B cell (primary cell): ENCODE measurements around the gene ATG16L1. TPM values are rescaled to one million over a fixed set of nuclear protein-coding genes. Genes with fewer than 3 reads are reported as not detected.

Experiments used
- ATAC-seq: fragments of 200-7000 bp; cut with Tn5 transposase; one replicate; pipeline ENCODE4 v1.10.0; 2021; ENCODE audit warnings: low read depth, mild to moderate bottlenecking, moderate number of reproducible peaks, moderate library complexity
- CTCF ChIA-PET: fragments of 350-600 bp; sonication (Branson Sonifier 250); formaldehyde crosslinking; loops from one replicate; lab custom pipeline; 2021; ENCODE audit warnings: antibody characterized with exemption, inconsistent platforms; lab: Charles Lee
- POLR2A ChIA-PET: fragments of 350-600 bp; sonication (Branson Sonifier 250); formaldehyde crosslinking; loops from one replicate; lab custom pipeline; 2021; ENCODE audit warnings: antibody characterized with exemption; lab: Charles Lee
- DNase-seq: peaks from one replicate; pipeline ENCODE4 v3.0.0; 2013
- H2AFZ ChIP-seq: 2 replicates; pipeline ENCODE4 v1.6.1; 2012; ENCODE audit warnings: mild to moderate bottlenecking, low read depth, low read length; ENCODE audit not compliant: insufficient read depth, poor library complexity, severe bottlenecking
- H3K27ac ChIP-seq, 2 donors: 1 replicate in 1 of 2; 2 replicates in 1 of 2; pipeline ENCODE4 v1.5.1; 2012 to 2013; ENCODE audit warnings: low read length in 2 of 2, mild to moderate bottlenecking in 2 of 2, moderate library complexity in 1 of 2
- H3K27me3 ChIP-seq, 4 experiments: fragments of 200-600 bp in 1 of 4; sonication (generic) in 1 of 4; replicated peaks in 1 of 4; 1 replicate in 2 of 4; 2 replicates in 2 of 4; pipeline versions ENCODE4 v1.6.1 to v1.7.0; 2013 to 2016; ENCODE audit warnings: low read length in 3 of 4, mild to moderate bottlenecking in 2 of 4, mixed read lengths in 1 of 4, moderate library complexity in 1 of 4; ENCODE audit not compliant: insufficient read depth in 4 of 4, control insufficient read depth in 3 of 4; ENCODE audit errors: control extremely low read depth in 1 of 4
- H3K36me3 ChIP-seq, 2 experiments: replicated peaks in 1 of 2; 1 replicate in 1 of 2; 2 replicates in 1 of 2; pipeline versions ENCODE4 v1.6.1 to v1.7.1; 2013; ENCODE audit warnings: low read length in 1 of 2; ENCODE audit not compliant: insufficient read depth in 2 of 2, control insufficient read depth in 1 of 2; ENCODE audit errors: control extremely low read depth in 1 of 2, extremely low read depth in 1 of 2
- H3K4me1 ChIP-seq, 2 donors: fragments of 200-600 bp in 1 of 2; sonication (generic) in 1 of 2; 1 replicate in 1 of 2; 2 replicates in 1 of 2; pipeline versions ENCODE4 v1.5.1 to v1.6.1; 2013 to 2017; ENCODE audit warnings: low read length in 2 of 2; ENCODE audit not compliant: control insufficient read depth in 2 of 2, insufficient read depth in 2 of 2
- H3K4me2 ChIP-seq: replicated peaks from 2 replicates; pipeline ENCODE3; 2012; ENCODE audit warnings: mild to moderate bottlenecking, low read depth, low read length; ENCODE audit not compliant: poor library complexity, severe bottlenecking
- H3K4me3 ChIP-seq, 5 experiments: fragments of 200-600 bp in 1 of 5; sonication (generic) in 1 of 5; 1 replicate in 3 of 5; 2 replicates in 2 of 5; pipeline versions ENCODE4 v1.5.1 to v1.7.0; 2011 to 2016; ENCODE audit warnings: low read length in 4 of 5, mild to moderate bottlenecking in 4 of 5, low read depth in 2 of 5, control low read depth in 1 of 5, moderate library complexity in 1 of 5; ENCODE audit not compliant: insufficient read depth in 1 of 5; ENCODE audit errors: control extremely low read depth in 1 of 5, extremely low read depth in 1 of 5
- H3K79me2 ChIP-seq: fragments of 200-600 bp; sonication (generic); one replicate; pipeline ENCODE4 v1.6.0; 2016; ENCODE audit warnings: low read length; ENCODE audit not compliant: control insufficient read depth, insufficient read depth
- H3K9ac ChIP-seq: fragments of 200-600 bp; sonication (generic); 2 replicates; pipeline ENCODE4 v1.6.1; 2017; ENCODE audit warnings: mild to moderate bottlenecking, low read length, moderate library complexity
- H3K9me3 ChIP-seq, 3 donors: one replicate each; pipeline versions ENCODE4 v1.6.1 to v1.7.1; 2013; ENCODE audit warnings: low read length in 2 of 3; ENCODE audit not compliant: control insufficient read depth in 2 of 3, insufficient read depth in 1 of 3; ENCODE audit errors: control extremely low read depth in 1 of 3
- H4K20me1 ChIP-seq: 2 replicates; pipeline ENCODE4 v1.6.0; 2012; ENCODE audit warnings: mild to moderate bottlenecking, low read length; ENCODE audit not compliant: insufficient read depth, control insufficient read depth, poor library complexity, severe bottlenecking
- H3K27ac Mint-ChIP-seq: one replicate; pipeline ENCODE4 v1.8.0; 2021; ENCODE audit warnings: mixed read lengths
- H3K27me3 Mint-ChIP-seq: one replicate; pipeline ENCODE4 v1.8.0; 2021; ENCODE audit warnings: mixed read lengths
- H3K4me1 Mint-ChIP-seq: one replicate; pipeline ENCODE4 v1.8.0; 2021; ENCODE audit warnings: mixed read lengths
- H3K4me3 Mint-ChIP-seq: one replicate; pipeline ENCODE4 v1.8.0; 2021; ENCODE audit warnings: mixed read lengths
- H3K9me3 Mint-ChIP-seq: one replicate; pipeline ENCODE4 v1.8.0; 2022; ENCODE audit warnings: mixed read lengths; ENCODE audit not compliant: insufficient read depth
- CTCF ChIP-seq: fragments of 200-600 bp; IDR thresholded peaks from one replicate; pipeline ENCODE4 v1.8.0; 2022; ENCODE audit warnings: antibody characterized with exemption, mild to moderate bottlenecking
- EZH2 ChIP-seq: IDR thresholded peaks from 2 replicates; pipeline ENCODE4 v1.6.1; 2012; ENCODE audit warnings: borderline replicate concordance, low read depth, mild to moderate bottlenecking, moderate library complexity, low read length; ENCODE audit not compliant: insufficient read depth, poor library complexity, severe bottlenecking
- WGBS: methylation state at CpG from one replicate; pipeline ENCODE4 v1.1.5; 2013; ENCODE audit warnings: missing lambda C conversion rate; ENCODE audit not compliant: insufficient coverage; 5-methylcytosine and 5-hydroxymethylcytosine counted together
- intact Hi-C: fragments of 100-400 bp; cut with micrococcal nuclease; formaldehyde crosslinking; loops from one replicate; pipeline ENCODE4 v1.10.0; 2022
- polyA plus RNA-seq: library from polyadenylated mRNA; depleted of rRNA; stranded (reverse); fragments of >200 nt; gene quantifications from 2 replicates; pipeline ENCODE4 v1.2.3, GENCODE V29; 2012
- total RNA-seq, 2 donors: library from RNA; stranded (reverse); fragments of 120-200 nt in 1 of 2; gene quantifications; 1 replicate in 1 of 2; 2 replicates in 1 of 2; pipeline versions ENCODE4 v1.2.3 to v1.2.4, GENCODE V29; 2013 to 2022

The ATG16L1 gene
- total and polyA plus RNA-seq, 2 donors (not counting 1 experiment from before 2014, with no cell fraction given): 25.7 to 69.9 TPM

GRCh38 chr2:233317196-233317943, 65.9 kb downstream of the ATG16L1 start:
- intact Hi-C loops: no loop called here
- Histone ChIP-seq H3K79me2 (no peaks in the 10 kb centered on the region), H3K4me2 (no peak overlapping the region), H3K9me3 (peaks cover 0 to 3% (median 0%) of the 10 kb centered on the region in 3 donors), H3K27me3 (no peaks in the 10 kb centered on the region), H3K36me3 (no peaks in the 10 kb centered on the region), H2AFZ (no peak overlapping the region), H3K9ac (no peak overlapping the region), H3K4me3 (no peak overlapping the region), H3K4me1 (peaks cover 20 to 38% of the 10 kb centered on the region in 2 donors), H3K27ac (no peak overlapping the region), H4K20me1 (no peaks in the 10 kb centered on the region)
- H3K4me3 Mint-ChIP-seq: no peak overlapping the region
- POLR2A ChIA-PET: interaction anchor here (1.0 kb wide), 1 partner anchor 12 kb away, joined by 3 read pairs; no protein-coding TSS in a partner anchor
- WGBS: 95% methylated on average over 3 of the region's 7 CpGs
- H3K27ac Mint-ChIP-seq: no peak overlapping the region
- TF ChIP-seq EZH2: no peak
- no peak for TF ChIP-seq CTCF
- ATAC-seq (no peak), DNase-seq (no peak)
- CTCF ChIA-PET: interaction anchor here (0.7 to 1.1 kb wide), 2 partner anchors 14 to 67 kb away, joined by 3 read pairs; no protein-coding TSS in a partner anchor
- no peaks in the 10 kb centered on the region for H3K27me3 Mint-ChIP-seq
- peaks cover 40% of the 10 kb centered on the region for H3K4me1 Mint-ChIP-seq
- H3K9me3 Mint-ChIP-seq: no peaks in the 10 kb centered on the region

- Histone ChIP-seq H3K9ac (no peak overlapping the region), H3K4me3 (no peak overlapping the region), H3K4me1 (peaks cover 26 to 43% of the 10 kb centered on the region in 2 donors), H3K79me2 (no peaks in the 10 kb centered on the region), H2AFZ (no peak overlapping the region), H3K4me2 (no peak overlapping the region), H3K9me3 (peaks cover 0 to 3% (median 0%) of the 10 kb centered on the region in 3 donors), H3K27ac (no peak overlapping the region), H3K36me3 (no peaks in the 10 kb centered on the region), H4K20me1 (no peaks in the 10 kb centered on the region), H3K27me3 (no peaks in the 10 kb centered on the region)
- Mint-ChIP-seq H3K4me3 (no peak overlapping the region), H3K27me3 (no peaks in the 10 kb centered on the region), H3K9me3 (no peaks in the 10 kb centered on the region), H3K27ac (no peak overlapping the region), H3K4me1 (peaks cover 42% of the 10 kb centered on the region)
- intact Hi-C loops: no loop called here
- 94% methylated on average over 2 of the region's 5 CpGs for WGBS
- no peak for DNase-seq
- CTCF ChIA-PET: interaction anchor here (1.3 kb wide), 1 partner anchor 35 kb away, joined by 3 read pairs; the partner anchor contains the start of gene DGKD
- TF ChIP-seq EZH2 (no peak), CTCF (no peak)
- POLR2A ChIA-PET: no interaction called here
- no peak for ATAC-seq
These were observed 67.8 kb downstream of the ATG16L1 start for GRCh38 chr2:233319256-233319655.
